ENCODE measurements around the gene NPAS4. TPM values are rescaled to one million over a fixed set of nuclear protein-coding genes. Genes with fewer than 3 reads are reported as not detected.

Gene NPAS4
- polyA plus RNA-seq, 1 of the 3 experiments (the other 2 are of a cell fraction), result 0.03 TPM

DNA sequence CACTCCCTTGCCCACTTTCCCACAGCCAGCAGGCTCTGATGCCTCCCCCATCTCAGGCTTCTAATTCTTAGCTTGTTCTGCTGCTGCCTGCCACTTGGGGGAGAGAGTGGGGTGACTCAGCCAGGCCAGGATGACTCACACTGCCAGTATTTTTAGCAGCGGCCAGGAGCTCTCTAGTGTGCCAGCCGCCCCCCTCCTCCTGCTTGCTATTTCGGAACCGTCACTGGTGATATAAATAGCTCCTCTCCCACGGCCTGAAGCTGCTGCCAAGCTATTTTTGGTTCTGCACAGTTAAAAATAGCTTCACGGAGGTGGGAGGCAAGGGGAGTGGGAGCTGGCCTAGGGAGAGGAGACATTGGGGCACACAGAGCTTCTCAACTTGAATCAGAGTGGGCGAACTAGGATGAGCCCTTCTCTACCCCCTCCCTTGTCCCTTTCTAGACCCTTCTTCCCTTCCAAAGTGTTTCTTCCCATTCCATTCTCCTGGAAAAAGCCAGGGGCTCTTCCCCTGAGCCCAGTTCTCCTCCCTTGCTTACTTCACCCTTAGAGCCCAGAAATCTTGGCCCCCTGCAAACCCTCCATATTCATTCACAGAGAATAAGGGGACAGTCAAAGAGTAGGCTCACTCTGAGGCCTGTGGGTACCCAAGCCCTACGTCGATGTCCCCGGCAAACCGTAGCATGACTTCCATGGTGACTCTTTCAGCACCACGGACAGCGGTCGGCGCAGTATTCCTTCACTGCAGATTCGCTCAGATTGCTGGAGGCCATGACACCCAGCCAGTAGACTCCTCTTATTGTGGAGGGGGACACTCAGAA is 2.5 kb upstream of the NPAS4 start (continued):
- TF ChIP-seq, protein P1, sequence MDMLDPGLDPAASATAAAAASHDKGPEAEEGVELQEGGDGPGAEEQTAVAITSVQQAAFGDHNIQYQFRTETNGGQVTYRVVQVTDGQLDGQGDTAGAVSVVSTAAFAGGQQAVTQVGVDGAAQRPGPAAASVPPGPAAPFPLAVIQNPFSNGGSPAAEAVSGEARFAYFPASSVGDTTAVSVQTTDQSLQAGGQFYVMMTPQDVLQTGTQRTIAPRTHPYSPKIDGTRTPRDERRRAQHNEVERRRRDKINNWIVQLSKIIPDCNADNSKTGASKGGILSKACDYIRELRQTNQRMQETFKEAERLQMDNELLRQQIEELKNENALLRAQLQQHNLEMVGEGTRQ (IDR thresholded peaks at IDR 0.05; ENCODE audit: borderline replicate concordance, low read depth, low read length), result no peak
- TF ChIP-seq FOSL2 (IDR thresholded peaks at IDR 0.05; ENCODE audit: borderline replicate concordance, low read depth), result peak; percentile 100
- TF ChIP-seq, protein P2, sequence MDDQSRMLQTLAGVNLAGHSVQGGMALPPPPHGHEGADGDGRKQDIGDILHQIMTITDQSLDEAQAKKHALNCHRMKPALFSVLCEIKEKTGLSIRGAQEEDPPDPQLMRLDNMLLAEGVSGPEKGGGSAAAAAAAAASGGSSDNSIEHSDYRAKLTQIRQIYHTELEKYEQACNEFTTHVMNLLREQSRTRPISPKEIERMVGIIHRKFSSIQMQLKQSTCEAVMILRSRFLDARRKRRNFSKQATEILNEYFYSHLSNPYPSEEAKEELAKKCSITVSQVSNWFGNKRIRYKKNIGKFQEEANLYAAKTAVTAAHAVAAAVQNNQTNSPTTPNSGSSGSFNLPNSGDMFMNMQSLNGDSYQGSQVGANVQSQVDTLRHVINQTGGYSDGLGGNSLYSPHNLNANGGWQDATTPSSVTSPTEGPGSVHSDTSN (IDR thresholded peaks at IDR 0.05), result peak; percentile 31
- no peak for TF ChIP-seq CHD2 (IDR thresholded peaks at IDR 0.05; ENCODE audit: low read length, partially characterized antibody)
- TF ChIP-seq, protein P3, sequence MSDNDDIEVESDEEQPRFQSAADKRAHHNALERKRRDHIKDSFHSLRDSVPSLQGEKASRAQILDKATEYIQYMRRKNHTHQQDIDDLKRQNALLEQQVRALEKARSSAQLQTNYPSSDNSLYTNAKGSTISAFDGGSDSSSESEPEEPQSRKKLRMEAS (IDR thresholded peaks at IDR 0.05; ENCODE audit: low read depth), result peak; percentile 37; the same call in 1 of the 2 replicates
- no peak for TF ChIP-seq SIN3A (IDR thresholded peaks at IDR 0.05; ENCODE audit: borderline replicate concordance, low read depth, low read length)
- no peak for TF ChIP-seq MXI1 (IDR thresholded peaks at IDR 0.05; ENCODE audit: low read depth, low read length)
- peak; percentile 70; the same call in 1 of the 2 replicates for TF ChIP-seq POLR2AphosphoS5 (IDR thresholded peaks at IDR 0.05; ENCODE audit: low read depth, low read length)
- TF ChIP-seq TEAD4 (IDR thresholded peaks at IDR 0.05; ENCODE audit: borderline replicate concordance, insufficient read depth), result 0 out of 2 replicates have a peak, but pooled peaks have one; percentile 33
- no peak for TF ChIP-seq GABPA (IDR thresholded peaks at IDR 0.05; ENCODE audit: low read depth)
- TF ChIP-seq, protein P4, sequence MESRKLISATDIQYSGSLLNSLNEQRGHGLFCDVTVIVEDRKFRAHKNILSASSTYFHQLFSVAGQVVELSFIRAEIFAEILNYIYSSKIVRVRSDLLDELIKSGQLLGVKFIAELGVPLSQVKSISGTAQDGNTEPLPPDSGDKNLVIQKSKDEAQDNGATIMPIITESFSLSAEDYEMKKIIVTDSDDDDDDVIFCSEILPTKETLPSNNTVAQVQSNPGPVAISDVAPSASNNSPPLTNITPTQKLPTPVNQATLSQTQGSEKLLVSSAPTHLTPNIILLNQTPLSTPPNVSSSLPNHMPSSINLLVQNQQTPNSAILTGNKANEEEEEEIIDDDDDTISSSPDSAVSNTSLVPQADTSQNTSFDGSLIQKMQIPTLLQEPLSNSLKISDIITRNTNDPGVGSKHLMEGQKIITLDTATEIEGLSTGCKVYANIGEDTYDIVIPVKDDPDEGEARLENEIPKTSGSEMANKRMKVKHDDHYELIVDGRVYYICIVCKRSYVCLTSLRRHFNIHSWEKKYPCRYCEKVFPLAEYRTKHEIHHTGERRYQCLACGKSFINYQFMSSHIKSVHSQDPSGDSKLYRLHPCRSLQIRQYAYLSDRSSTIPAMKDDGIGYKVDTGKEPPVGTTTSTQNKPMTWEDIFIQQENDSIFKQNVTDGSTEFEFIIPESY (IDR thresholded peaks at IDR 0.05; ENCODE audit: borderline replicate concordance, low read depth), result no peak
- TF ChIP-seq RCOR1 (IDR thresholded peaks at IDR 0.05; ENCODE audit: low read length), result no peak
- no peak for TF ChIP-seq RFX5 (IDR thresholded peaks at IDR 0.05; ENCODE audit: low read length)
- TF ChIP-seq NFIC (IDR thresholded peaks at IDR 0.05; ENCODE audit: borderline replicate concordance), result peak; percentile 83
- TF ChIP-seq TAF1 (IDR thresholded peaks at IDR 0.05; ENCODE audit: borderline replicate concordance, low read depth, low read length), result no peak
- TF ChIP-seq RXRA (IDR thresholded peaks at IDR 0.05; ENCODE audit: borderline replicate concordance, low read depth), result peak; percentile 72; the same call in 1 of the 2 replicates
- TF ChIP-seq SMC3 (IDR thresholded peaks at IDR 0.05; ENCODE audit: low read depth, low read length), result peak; percentile 37; the same call in 1 of the 2 replicates

All from SK-N-SH (cell line).